HL-60 (cell line): ENCODE results near the gene FCGBP.

Source experiments
- DNase-seq, 2 experiments: peaks; one replicate each; pipeline ENCODE4 v3.0.0-alpha.2; 2010 to 2020; ENCODE audit warnings: low read depth in 1 of 2, low spot score in 1 of 2
- H3K27ac ChIP-seq: fragments of 250-450 bp; sonication (Bioruptor Pico); replicated peaks from 2 replicates; pipeline ENCODE4 v1.5.1; 2020; ENCODE audit warnings: mild to moderate bottlenecking, moderate library complexity
- H3K27me3 ChIP-seq: fragments of 250-450 bp; sonication (Bioruptor Pico); 2 replicates; pipeline ENCODE4 v1.5.1; 2021; ENCODE audit warnings: mild to moderate bottlenecking, moderate library complexity; ENCODE audit not compliant: insufficient read depth, poor library complexity, severe bottlenecking
- H3K4me3 ChIP-seq: replicated peaks from 2 replicates; pipeline ENCODE4 v1.5.1; 2011; ENCODE audit warnings: mild to moderate bottlenecking, control low read depth, low read length; ENCODE audit not compliant: insufficient read depth
- GABPA ChIP-seq: IDR thresholded peaks from 2 replicates; pipeline ENCODE4 v1.6.1; 2012; ENCODE audit warnings: low read depth
- POLR2AphosphoS5 ChIP-seq: IDR thresholded peaks from 2 replicates; pipeline ENCODE4 v1.6.1; 2012; ENCODE audit warnings: low read depth
- REST ChIP-seq: IDR thresholded peaks from 2 replicates; pipeline ENCODE4 v1.6.1; 2012; ENCODE audit warnings: low read depth; ENCODE audit not compliant: insufficient replicate concordance
- SPI1 ChIP-seq: IDR thresholded peaks from 2 replicates; pipeline ENCODE4 v1.6.1; 2012; ENCODE audit warnings: low read depth, mild to moderate bottlenecking, borderline replicate concordance
- TF ChIP-seq, protein P1 (sequence below): IDR thresholded peaks from one replicate; pipeline ENCODE4 v1.5.1; 2011; ENCODE audit warnings: low read length, control low read depth, inconsistent platforms; ENCODE audit not compliant: insufficient read depth

FCGBP gene

GRCh38 chr19:39924952-39925351 lies 9.5 kb downstream of the FCGBP start:
- Histone ChIP-seq H3K27ac (no peak overlapping the region), H3K27me3 (no peaks in the 10 kb centered on the region), H3K4me3 (no peak overlapping the region)
- TF ChIP-seq POLR2AphosphoS5 (no peak), SPI1 (no peak), GABPA (no peak), REST (no peak)
- TF ChIP-seq, protein P1, sequence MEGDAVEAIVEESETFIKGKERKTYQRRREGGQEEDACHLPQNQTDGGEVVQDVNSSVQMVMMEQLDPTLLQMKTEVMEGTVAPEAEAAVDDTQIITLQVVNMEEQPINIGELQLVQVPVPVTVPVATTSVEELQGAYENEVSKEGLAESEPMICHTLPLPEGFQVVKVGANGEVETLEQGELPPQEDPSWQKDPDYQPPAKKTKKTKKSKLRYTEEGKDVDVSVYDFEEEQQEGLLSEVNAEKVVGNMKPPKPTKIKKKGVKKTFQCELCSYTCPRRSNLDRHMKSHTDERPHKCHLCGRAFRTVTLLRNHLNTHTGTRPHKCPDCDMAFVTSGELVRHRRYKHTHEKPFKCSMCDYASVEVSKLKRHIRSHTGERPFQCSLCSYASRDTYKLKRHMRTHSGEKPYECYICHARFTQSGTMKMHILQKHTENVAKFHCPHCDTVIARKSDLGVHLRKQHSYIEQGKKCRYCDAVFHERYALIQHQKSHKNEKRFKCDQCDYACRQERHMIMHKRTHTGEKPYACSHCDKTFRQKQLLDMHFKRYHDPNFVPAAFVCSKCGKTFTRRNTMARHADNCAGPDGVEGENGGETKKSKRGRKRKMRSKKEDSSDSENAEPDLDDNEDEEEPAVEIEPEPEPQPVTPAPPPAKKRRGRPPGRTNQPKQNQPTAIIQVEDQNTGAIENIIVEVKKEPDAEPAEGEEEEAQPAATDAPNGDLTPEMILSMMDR: no peak
- no peak for DNase-seq

DNA sequence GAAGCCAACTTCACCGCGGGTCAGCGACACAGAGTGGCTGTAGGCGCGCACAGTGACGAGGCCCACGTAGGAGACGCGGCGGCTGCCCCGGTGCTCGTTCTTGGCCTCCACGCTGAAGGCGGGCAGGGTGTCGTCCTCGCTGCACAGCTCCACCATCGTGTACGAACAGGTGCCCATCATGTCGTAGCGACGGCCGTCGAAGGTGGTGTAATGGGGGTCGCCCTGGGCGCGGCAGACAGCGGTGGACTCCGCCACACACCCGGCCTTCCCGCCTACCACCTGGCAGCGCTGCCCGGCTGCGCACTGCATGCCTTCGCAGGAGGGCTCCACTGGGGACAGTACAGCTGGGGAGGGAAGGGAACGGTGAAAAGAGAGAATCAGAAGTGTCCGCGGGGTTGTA lies 10.0 kb downstream of the FCGBP start:
- H3K27me3 ChIP-seq: no peaks in the 10 kb centered on the region
- DNase-seq: no peak
- H3K4me3 ChIP-seq: no peak overlapping the region
- no peak overlapping the region for H3K27ac ChIP-seq
- TF ChIP-seq, protein P1: no peak
- TF ChIP-seq REST (no peak), POLR2AphosphoS5 (no peak), GABPA (no peak), SPI1 (no peak)

GRCh38 chr19:39923862-39924261 lies 10.6 kb downstream of the FCGBP start:
- H3K27ac ChIP-seq: no peak overlapping the region
- no peaks in the 10 kb centered on the region for H3K27me3 ChIP-seq
- TF ChIP-seq REST (no peak), GABPA (no peak), SPI1 (no peak), POLR2AphosphoS5 (no peak)
- TF ChIP-seq, protein P1: no peak
- no peak overlapping the region for H3K4me3 ChIP-seq
- no peak for DNase-seq
